Thyroid gland (tissue), 4 donors: ENCODE results near the gene PRG3.

Experiments
- CTCF ChIP-seq, 6 experiments: fragments of 200-600 bp in 3 of 6; fragments of 450-650 bp in 3 of 6; sonication (generic) in 3 of 6; IDR thresholded peaks; one replicate each; pipeline ENCODE4 v1.5.1; 2016 to 2019; ENCODE audit warnings: antibody characterized with exemption in 6 of 6, mild to moderate bottlenecking in 2 of 6, inconsistent platforms in 1 of 6, moderate library complexity in 1 of 6
- POLR2A ChIP-seq, 2 donors: fragments of 450-650 bp; IDR thresholded peaks; one replicate each; pipeline ENCODE4 v1.6.1; 2017; ENCODE audit warnings: antibody characterized with exemption in 2 of 2, mild to moderate bottlenecking in 2 of 2, moderate library complexity in 1 of 2

- TF ChIP-seq CTCF (IDR thresholded peaks at IDR 0.05) (no peak), POLR2A (IDR thresholded peaks at IDR 0.05) (no peak)
Observed at GRCh38 chr11:57370941-57371340, 10.0 kb downstream of the PRG3 start.
